PFSK-1 (cell line): ENCODE data around the gene LAMC1.

ENCODE experiments used
- POLR2AphosphoS5 ChIP-seq: IDR thresholded peaks from 2 replicates; pipeline ENCODE4 v1.6.1; 2012; ENCODE audit warnings: low read depth, mild to moderate bottlenecking, control low read depth, low read length, moderate library complexity
- REST ChIP-seq, 2 experiments: IDR thresholded peaks; 2 replicates each; pipeline versions ENCODE4 v1.6.1 to v1.8.0; 2011 to 2012; ENCODE audit warnings: low read depth in 2 of 2, low read length in 2 of 2, control low read depth in 1 of 2, inconsistent platforms in 1 of 2, mild to moderate bottlenecking in 1 of 2, moderate library complexity in 1 of 2; ENCODE audit not compliant: insufficient read depth in 1 of 2
- SIN3A ChIP-seq: IDR thresholded peaks from 2 replicates; pipeline ENCODE4 v1.6.1; 2012; ENCODE audit warnings: mild to moderate bottlenecking, low read length, moderate library complexity, borderline replicate concordance; ENCODE audit not compliant: insufficient read depth
- TAF1 ChIP-seq: IDR thresholded peaks from 2 replicates; pipeline ENCODE4 v1.6.1; 2012; ENCODE audit warnings: low read length, control low read depth, borderline replicate concordance; ENCODE audit not compliant: insufficient read depth

- no peak for TF ChIP-seq REST (IDR thresholded peaks at IDR 0.05; ENCODE audit: insufficient read depth in 1 of 2, low read depth in 2 of 2, low read length in 2 of 2)
- TF ChIP-seq POLR2AphosphoS5, result no peak
- TF ChIP-seq SIN3A, result no peak
- TF ChIP-seq TAF1, result no peak
Observed at GRCh38 chr1:183019860-183020259, 3.4 kb upstream of the LAMC1 start.
